WERI-Rb-1 (cell line): ENCODE results near the gene RTKN.
A peak's percentile ranks its signal among the peaks of the same experiment; 100 is the strongest.
"Not testable (repeated sequence)": the region's sequence is repeated elsewhere in the genome, so short reads cannot be mapped to it uniquely, and the experiment has no call there.

Source experiments
- DNase-seq: peaks from one replicate; pipeline ENCODE4 v3.0.0-alpha.2; 2020
- H3K27ac ChIP-seq: fragments of 250-450 bp; sonication (Bioruptor Pico); 2 replicates; pipeline ENCODE4 v1.5.1; 2020; ENCODE audit warnings: mild to moderate bottlenecking, moderate library complexity
- H3K27me3 ChIP-seq: fragments of 250-450 bp; sonication (Bioruptor Pico); 2 replicates; pipeline ENCODE4 v1.5.1; 2021; ENCODE audit warnings: mild to moderate bottlenecking, low read depth, moderate library complexity; ENCODE audit not compliant: insufficient read depth, severe bottlenecking
- H3K36me3 ChIP-seq: fragments of 250-450 bp; sonication (Bioruptor Pico); 2 replicates; pipeline ENCODE4 v1.5.1; 2020; ENCODE audit warnings: mild to moderate bottlenecking, moderate library complexity
- H3K4me3 ChIP-seq: 2 replicates; pipeline ENCODE4 v1.5.1; 2011; ENCODE audit warnings: low read depth, mild to moderate bottlenecking, control low read depth, low read length
- H3K9me3 ChIP-seq: fragments of 250-450 bp; sonication (Bioruptor Pico); 2 replicates; pipeline ENCODE4 v1.5.1; 2021; ENCODE audit warnings: mild to moderate bottlenecking, moderate library complexity; ENCODE audit not compliant: severe bottlenecking
- CTCF ChIP-seq: IDR thresholded peaks from 2 replicates; pipeline ENCODE4 v1.5.1; 2011; ENCODE audit warnings: low read depth, mild to moderate bottlenecking, control low read depth, inconsistent platforms, low read length

RTKN gene

GRCh38 chr2:74447230-74447999 is 5.7 kb upstream of the RTKN start:
- H3K27me3 ChIP-seq: no peaks in the 10 kb centered on the region
- no peaks in the 10 kb centered on the region for H3K9me3 ChIP-seq
- H3K4me3 ChIP-seq: no peak overlapping the region
- no peaks in the 10 kb centered on the region for H3K36me3 ChIP-seq
- DNase-seq: no peak
- TF ChIP-seq CTCF: no peak
- no peak overlapping the region for H3K27ac ChIP-seq

- Histone ChIP-seq H3K4me3 (no peak overlapping the region), H3K36me3 (no peaks in the 10 kb centered on the region), H3K27ac (no peak overlapping the region), H3K27me3 (no peaks in the 10 kb centered on the region), H3K9me3 (no peaks in the 10 kb centered on the region)
- DNase-seq: no peak
- no peak for TF ChIP-seq CTCF
Measured at GRCh38 chr2:74444498-74445318, 3.0 kb upstream of the RTKN start.

- DNase-seq, H3K27ac ChIP-seq, H3K9me3 ChIP-seq, H3K36me3 ChIP-seq, H3K4me3 ChIP-seq, H3K27me3 ChIP-seq: not testable (repeated sequence)
Measured at GRCh38 chr2:74442483-74443297, 953 bp upstream of the RTKN start.

GRCh38 chr2:74441170-74441689 is 507 bp downstream of the RTKN start:
- no peak for DNase-seq
- TF ChIP-seq CTCF: no peak
- no peaks in the 10 kb centered on the region for H3K9me3 ChIP-seq
- H3K27ac ChIP-seq: peak overlapping the region; percentile 90
- H3K27me3 ChIP-seq: no peaks in the 10 kb centered on the region
- H3K4me3 ChIP-seq: no peak overlapping the region
- H3K36me3 ChIP-seq: no peaks in the 10 kb centered on the region

- no peaks in the 10 kb centered on the region; the same call in 1 of the 2 replicates for H3K36me3 ChIP-seq
- peak; percentile 96 for DNase-seq
- peak overlapping the region; percentile 69 for H3K4me3 ChIP-seq
- peak; percentile 48; the same call in 1 of the 2 replicates for TF ChIP-seq CTCF
- H3K9me3 ChIP-seq: no peaks in the 10 kb centered on the region
- peak overlapping the region; percentile 90 for H3K27ac ChIP-seq
- H3K27me3 ChIP-seq: no peaks in the 10 kb centered on the region
Measured at GRCh38 chr2:74440378-74441169, 1.2 kb downstream of the RTKN start.
